AG04449 (cell line): ENCODE data around the gene PDE4B.

ENCODE experiments used
- CTCF ChIA-PET: fragments of 350-600 bp; formaldehyde crosslinking; extraction: SDS; loops from one replicate; lab custom pipeline; 2021; ENCODE audit warnings: antibody characterized with exemption; lab: Yijun Ruan, JAX
- POLR2A ChIA-PET: fragments of 400-600, 350-600 bp; formaldehyde crosslinking; extraction: SDS; loops from one replicate; lab custom pipeline; 2020; ENCODE audit warnings: antibody characterized with exemption, inconsistent platforms; lab: Yijun Ruan, JAX
- DNase-seq: peaks from one replicate; pipeline ENCODE4 v3.0.0-alpha.2; 2010; ENCODE audit warnings: low read depth, low spot score
- H3K4me3 ChIP-seq: 2 replicates; pipeline ENCODE4 v1.5.1; 2011; ENCODE audit warnings: low read depth, mild to moderate bottlenecking, control low read depth, low read length
- CTCF ChIP-seq: IDR thresholded peaks from one replicate; pipeline ENCODE4 v1.5.1; 2011; ENCODE audit warnings: mild to moderate bottlenecking, moderate library complexity, low read length, control low read depth, inconsistent platforms; ENCODE audit not compliant: insufficient read depth; ENCODE audit errors: missing control alignments

The PDE4B gene

GRCh38 chr1:66282891-66283621 is 490.4 kb downstream of the PDE4B start:
- TF ChIP-seq CTCF = no peak
- H3K4me3 ChIP-seq = no peak overlapping the region
- POLR2A ChIA-PET = no interaction called here
- DNase-seq = no peak
- CTCF ChIA-PET = interaction anchor here (1.0 to 1.7 kb wide), 3 partner anchors 8 to 153 kb away, joined by 4 to 5 read pairs (median 4); no protein-coding TSS in a partner anchor

- ChIA-PET CTCF (no interaction called here), POLR2A (no interaction called here)
- no peak for DNase-seq
- no peak overlapping the region for H3K4me3 ChIP-seq
- TF ChIP-seq CTCF = no peak
Measured at GRCh38 chr1:66283622-66284041, 490.9 kb downstream of the PDE4B start.

- TF ChIP-seq CTCF = no peak
- ChIA-PET CTCF (interaction anchor here (0.9 kb wide), 1 partner anchor 48 kb away, joined by 3 read pairs; no protein-coding TSS in a partner anchor), POLR2A (no interaction called here)
Measured at GRCh38 chr1:66284746-66285145, 492.1 kb downstream of the PDE4B start.

GRCh38 chr1:66285618-66286270 is 493.0 kb downstream of the PDE4B start:
- no peak for DNase-seq
- CTCF ChIA-PET = interaction anchor here (1.3 kb wide), 1 partner anchor 13 kb away, joined by 3 read pairs; no protein-coding TSS in a partner anchor
- POLR2A ChIA-PET = no interaction called here
- no peak for TF ChIP-seq CTCF
- H3K4me3 ChIP-seq = no peak overlapping the region

More at GRCh38 chr1:66284746-66285145, 492.1 kb downstream of the PDE4B start:
- no peak for DNase-seq
- no peak overlapping the region for H3K4me3 ChIP-seq

GRCh38 chr1:66286307-66286706 is 493.6 kb downstream of the PDE4B start:
- ChIA-PET CTCF (interaction anchor here (1.1 to 1.3 kb wide), 3 partner anchors 9 to 44 kb away, joined by 3 to 5 read pairs (median 3); no protein-coding TSS in a partner anchor), POLR2A (no interaction called here)
- TF ChIP-seq CTCF = no peak

GRCh38 chr1:66288048-66288447 is 495.4 kb downstream of the PDE4B start:
- DNase-seq = no peak
- no peak for TF ChIP-seq CTCF
- H3K4me3 ChIP-seq = no peak overlapping the region
- ChIA-PET CTCF (no interaction called here), POLR2A (no interaction called here)

More at GRCh38 chr1:66286307-66286706, 493.6 kb downstream of the PDE4B start:
- DNase-seq = no peak
- H3K4me3 ChIP-seq = no peak overlapping the region
